Measurements from ENCODE around the gene MDM2. TPM values are rescaled to one million over a fixed set of nuclear protein-coding genes. Genes with fewer than 3 reads are reported as not detected.

Gene MDM2
- total and polyA plus RNA-seq, 4 donors: 24.9 to 155 (median 108) TPM

DNA sequence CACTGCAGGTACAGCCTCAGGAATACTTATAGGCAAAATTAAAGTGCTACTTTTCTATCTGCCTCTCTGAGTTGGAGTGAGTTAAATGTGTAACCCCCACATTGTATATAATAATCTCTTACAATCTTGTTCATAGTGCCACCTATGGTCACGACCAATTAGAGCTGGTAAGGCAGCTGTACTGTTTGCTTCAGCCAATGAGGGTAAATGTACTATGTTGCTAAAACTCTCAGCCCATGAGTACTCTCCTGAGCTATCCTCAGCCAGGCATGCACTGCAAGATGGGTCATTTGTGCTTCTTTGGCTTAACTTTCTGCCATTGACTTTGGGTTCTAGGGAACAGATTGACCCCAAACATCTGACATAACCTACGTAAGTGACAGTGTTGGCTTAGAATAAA lies 15.0 kb upstream of the MDM2 start:
- H3K9ac ChIP-seq (ENCODE audit: insufficient read depth in 1 of 2, low read length in 2 of 2): no peak overlapping the region
- ATAC-seq (ENCODE audit: insufficient read depth, low FRiP score): peak; percentile 53

GRCh38 chr12:68793436-68793835 lies 14.5 kb upstream of the MDM2 start:
- Histone ChIP-seq H3K27ac (ENCODE audit: low read depth in 1 of 2, low read length in 1 of 2) (no peak overlapping the region), H3K36me3 (ENCODE audit: control insufficient read depth in 4 of 4, insufficient read depth in 4 of 4, low read length in 4 of 4) (no peaks in the 10 kb centered on the region), H3K9me3 (ENCODE audit: control insufficient read depth in 4 of 4, insufficient read depth in 3 of 4, low read length in 3 of 4) (no peaks in the 10 kb centered on the region), H3K4me1 (ENCODE audit: control insufficient read depth in 5 of 5, insufficient read depth in 5 of 5, low read length in 5 of 5) (no peaks in the 10 kb centered on the region), H3K9ac (ENCODE audit: insufficient read depth in 1 of 2, low read length in 2 of 2) (no peak overlapping the region), H3K27me3 (ENCODE audit: control insufficient read depth in 3 of 3, insufficient read depth in 3 of 3, low read length in 2 of 3) (no peaks in the 10 kb centered on the region), H3K4me3 (no peak overlapping the region)
- DNase-seq: no peak
- WGBS, 2 donors: 95 to 96% methylated on average over 4 of the region's 4 CpGs
- ATAC-seq (ENCODE audit: insufficient read depth, low FRiP score): no peak
- TF ChIP-seq, protein P1, sequence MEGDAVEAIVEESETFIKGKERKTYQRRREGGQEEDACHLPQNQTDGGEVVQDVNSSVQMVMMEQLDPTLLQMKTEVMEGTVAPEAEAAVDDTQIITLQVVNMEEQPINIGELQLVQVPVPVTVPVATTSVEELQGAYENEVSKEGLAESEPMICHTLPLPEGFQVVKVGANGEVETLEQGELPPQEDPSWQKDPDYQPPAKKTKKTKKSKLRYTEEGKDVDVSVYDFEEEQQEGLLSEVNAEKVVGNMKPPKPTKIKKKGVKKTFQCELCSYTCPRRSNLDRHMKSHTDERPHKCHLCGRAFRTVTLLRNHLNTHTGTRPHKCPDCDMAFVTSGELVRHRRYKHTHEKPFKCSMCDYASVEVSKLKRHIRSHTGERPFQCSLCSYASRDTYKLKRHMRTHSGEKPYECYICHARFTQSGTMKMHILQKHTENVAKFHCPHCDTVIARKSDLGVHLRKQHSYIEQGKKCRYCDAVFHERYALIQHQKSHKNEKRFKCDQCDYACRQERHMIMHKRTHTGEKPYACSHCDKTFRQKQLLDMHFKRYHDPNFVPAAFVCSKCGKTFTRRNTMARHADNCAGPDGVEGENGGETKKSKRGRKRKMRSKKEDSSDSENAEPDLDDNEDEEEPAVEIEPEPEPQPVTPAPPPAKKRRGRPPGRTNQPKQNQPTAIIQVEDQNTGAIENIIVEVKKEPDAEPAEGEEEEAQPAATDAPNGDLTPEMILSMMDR (IDR thresholded peaks at IDR 0.05; ENCODE audit: control extremely low read depth, extremely low read depth): no peak

More for the DNA sequence above, 15.0 kb upstream of the MDM2 start:
- TF ChIP-seq, protein P1 (IDR thresholded peaks at IDR 0.05; ENCODE audit: control extremely low read depth, extremely low read depth): no peak
- no peak overlapping the region for H3K27ac ChIP-seq (ENCODE audit: low read depth in 1 of 2, low read length in 1 of 2)
- no peak overlapping the region for H3K4me3 ChIP-seq
- no peaks in the 10 kb centered on the region for H3K36me3 ChIP-seq (ENCODE audit: control insufficient read depth in 4 of 4, insufficient read depth in 4 of 4, low read length in 4 of 4)
- peak in 2 of 3 donors; percentile 32 to 49 for DNase-seq
- H3K9me3 ChIP-seq (ENCODE audit: control insufficient read depth in 4 of 4, insufficient read depth in 3 of 4, low read length in 3 of 4): no peaks in the 10 kb centered on the region
- no peaks in the 10 kb centered on the region for H3K27me3 ChIP-seq (ENCODE audit: control insufficient read depth in 3 of 3, insufficient read depth in 3 of 3, low read length in 2 of 3)
- 74% methylated on average over 2 of the region's 2 CpGs for WGBS, 2 donors
- no peaks in the 10 kb centered on the region for H3K4me1 ChIP-seq (ENCODE audit: control insufficient read depth in 5 of 5, insufficient read depth in 5 of 5, low read length in 5 of 5)

DNA sequence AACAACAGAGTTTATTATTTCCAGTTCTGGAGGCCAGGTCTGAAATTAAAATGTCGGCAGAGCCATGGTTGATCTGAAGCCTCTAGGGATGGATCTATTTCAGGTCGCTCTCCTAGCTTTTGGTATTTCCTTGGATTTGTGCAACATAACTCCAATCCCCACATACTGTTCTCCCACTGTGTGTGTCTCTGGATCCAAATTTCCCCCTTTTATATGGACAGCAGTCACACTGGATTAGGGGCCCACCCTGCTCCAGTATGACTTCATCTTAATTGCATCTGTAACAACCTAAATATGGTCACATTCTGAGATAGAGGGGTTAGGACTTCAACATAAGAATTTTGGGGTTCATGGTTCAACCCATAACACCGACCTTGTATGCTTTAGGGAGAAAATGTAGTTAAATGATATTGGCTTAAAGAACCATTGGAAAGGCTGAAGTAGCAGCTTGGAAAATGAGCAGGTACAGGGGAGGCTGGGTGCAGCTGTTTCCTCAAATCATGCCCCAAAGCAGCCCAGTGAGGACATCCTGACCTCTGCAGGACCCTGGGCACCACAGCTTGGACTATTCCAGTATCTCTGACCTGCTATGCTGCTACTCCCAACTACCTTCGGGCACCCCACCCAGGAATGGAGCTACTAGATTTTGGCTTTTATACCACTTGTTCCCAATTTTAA lies 13.9 kb upstream of the MDM2 start:
- Histone ChIP-seq H3K4me1 (ENCODE audit: control insufficient read depth in 5 of 5, insufficient read depth in 5 of 5, low read length in 5 of 5) (no peaks in the 10 kb centered on the region), H3K9ac (ENCODE audit: insufficient read depth in 1 of 2, low read length in 2 of 2) (no peak overlapping the region), H3K4me3 (no peak overlapping the region), H3K27ac (ENCODE audit: low read depth in 1 of 2, low read length in 1 of 2) (no peak overlapping the region), H3K36me3 (ENCODE audit: control insufficient read depth in 4 of 4, insufficient read depth in 4 of 4, low read length in 4 of 4) (no peaks in the 10 kb centered on the region), H3K9me3 (ENCODE audit: control insufficient read depth in 4 of 4, insufficient read depth in 3 of 4, low read length in 3 of 4) (no peaks in the 10 kb centered on the region), H3K27me3 (ENCODE audit: control insufficient read depth in 3 of 3, insufficient read depth in 3 of 3, low read length in 2 of 3) (no peaks in the 10 kb centered on the region)
- WGBS, 2 donors: 96 to 97% methylated on average over 4 of the region's 4 CpGs
- DNase-seq: no peak
- TF ChIP-seq, protein P1 (IDR thresholded peaks at IDR 0.05; ENCODE audit: control extremely low read depth, extremely low read depth): no peak
- ATAC-seq (ENCODE audit: insufficient read depth, low FRiP score): no peak
